Memory B cell (primary cell): Measurements from ENCODE around the gene CNTNAP2.
"Not testable (repeated sequence)": the region's sequence is repeated elsewhere in the genome, so short reads cannot be mapped to it uniquely, and the experiment has no call there.

Source experiments
- ATAC-seq: fragments of 150-1000 bp; cut with Tn5 transposase; 2 replicates; pipeline ENCODE4 v1.10.0; 2021; ENCODE audit warnings: low read depth, mild to moderate bottlenecking, moderate library complexity
- DNase-seq, 2 donors: peaks; one replicate each; pipeline ENCODE4 v3.0.0; 2022; ENCODE audit warnings: low spot score in 2 of 2
- H3K27ac Mint-ChIP-seq: one replicate; pipeline ENCODE4 v1.8.0; 2022; ENCODE audit warnings: mild to moderate bottlenecking, moderate library complexity, mixed read lengths
- H3K27me3 Mint-ChIP-seq: one replicate; pipeline ENCODE4 v1.8.0; 2022; ENCODE audit warnings: mixed read lengths
- H3K36me3 Mint-ChIP-seq: one replicate; pipeline ENCODE4 v1.8.0; 2022; ENCODE audit warnings: mild to moderate bottlenecking, mixed read lengths
- H3K4me1 Mint-ChIP-seq: one replicate; pipeline ENCODE4 v1.8.0; 2022; ENCODE audit warnings: mixed read lengths
- H3K4me3 Mint-ChIP-seq: one replicate; pipeline ENCODE4 v1.8.0; 2022; ENCODE audit warnings: mild to moderate bottlenecking, moderate library complexity, mixed read lengths
- H3K9me3 Mint-ChIP-seq: one replicate; pipeline ENCODE4 v1.8.0; 2022; ENCODE audit warnings: mixed read lengths

The CNTNAP2 gene

GRCh38 chr7:148397985-148398384 lies 2281.4 kb downstream of the CNTNAP2 start:
- peaks cover 1% of the 10 kb centered on the region for H3K27me3 Mint-ChIP-seq
- H3K4me1 Mint-ChIP-seq = peaks cover 27% of the 10 kb centered on the region
- H3K36me3 Mint-ChIP-seq = peaks cover 12% of the 10 kb centered on the region
- ATAC-seq (no peak), DNase-seq (no peak)
- no peak overlapping the region for H3K4me3 Mint-ChIP-seq
- no peaks in the 10 kb centered on the region for H3K9me3 Mint-ChIP-seq
- no peak overlapping the region for H3K27ac Mint-ChIP-seq

GRCh38 chr7:148398844-148399365 lies 2282.3 kb downstream of the CNTNAP2 start:
- H3K36me3 Mint-ChIP-seq = peaks cover 8% of the 10 kb centered on the region
- H3K27me3 Mint-ChIP-seq = peaks cover 1% of the 10 kb centered on the region
- no peak overlapping the region for H3K27ac Mint-ChIP-seq
- H3K4me3 Mint-ChIP-seq = no peak overlapping the region
- DNase-seq (no peak), ATAC-seq (no peak)
- H3K9me3 Mint-ChIP-seq = no peaks in the 10 kb centered on the region
- peaks cover 30% of the 10 kb centered on the region for H3K4me1 Mint-ChIP-seq

GRCh38 chr7:148400101-148400500 lies 2283.5 kb downstream of the CNTNAP2 start:
- Mint-ChIP-seq H3K27ac (no peak overlapping the region), H3K4me3 (peak overlapping the region; percentile 37), H3K27me3 (peaks cover 1% of the 10 kb centered on the region)

GRCh38 chr7:148402159-148402558 lies 2285.6 kb downstream of the CNTNAP2 start:
- Mint-ChIP-seq H3K4me1 (peaks cover 33% of the 10 kb centered on the region), H3K4me3 (no peak overlapping the region), H3K27me3 (no peaks in the 10 kb centered on the region), H3K9me3 (no peaks in the 10 kb centered on the region), H3K27ac (no peak overlapping the region), H3K36me3 (peaks cover 5% of the 10 kb centered on the region)
- no peak for ATAC-seq
- no peak for DNase-seq

More at GRCh38 chr7:148400101-148400500, 2283.5 kb downstream of the CNTNAP2 start:
- DNase-seq = no peak
- Mint-ChIP-seq H3K36me3 (peaks cover 13% of the 10 kb centered on the region), H3K9me3 (no peaks in the 10 kb centered on the region), H3K4me1 (peaks cover 35% of the 10 kb centered on the region)
- no peak for ATAC-seq

- DNase-seq = no peak
- Mint-ChIP-seq H3K9me3 (no peaks in the 10 kb centered on the region), H3K4me1 (peaks cover 26% of the 10 kb centered on the region), H3K36me3 (peaks cover 5% of the 10 kb centered on the region), H3K27ac (no peak overlapping the region), H3K27me3 (no peaks in the 10 kb centered on the region), H3K4me3 (no peak overlapping the region)
- no peak for ATAC-seq
These were observed 2286.9 kb downstream of the CNTNAP2 start for GRCh38 chr7:148403466-148403993.

- H3K27me3 Mint-ChIP-seq = no peaks in the 10 kb centered on the region
- peaks cover 17% of the 10 kb centered on the region for H3K36me3 Mint-ChIP-seq
- H3K9me3 Mint-ChIP-seq = no peaks in the 10 kb centered on the region
- no peak overlapping the region for H3K4me3 Mint-ChIP-seq
- no peak overlapping the region for H3K27ac Mint-ChIP-seq
- ATAC-seq (no peak), DNase-seq (no peak)
- H3K4me1 Mint-ChIP-seq = peaks cover 20% of the 10 kb centered on the region
These were observed 2291.7 kb downstream of the CNTNAP2 start for GRCh38 chr7:148408307-148408706.

- DNase-seq = no peak
- Mint-ChIP-seq H3K4me3 (no peak overlapping the region), H3K36me3 (peaks cover 22% of the 10 kb centered on the region), H3K27ac (no peak overlapping the region), H3K4me1 (peaks cover 16% of the 10 kb centered on the region), H3K27me3 (no peaks in the 10 kb centered on the region), H3K9me3 (peaks cover 1% of the 10 kb centered on the region)
- ATAC-seq = no peak
These were observed 2294.3 kb downstream of the CNTNAP2 start for GRCh38 chr7:148410905-148411304.

GRCh38 chr7:148412691-148413090 lies 2296.1 kb downstream of the CNTNAP2 start:
- H3K36me3 Mint-ChIP-seq = peaks cover 23% of the 10 kb centered on the region
- DNase-seq (no peak), ATAC-seq (no peak)
- H3K27ac Mint-ChIP-seq = no peak overlapping the region
- H3K27me3 Mint-ChIP-seq = no peaks in the 10 kb centered on the region
- peaks cover 1% of the 10 kb centered on the region for H3K9me3 Mint-ChIP-seq
- no peak overlapping the region for H3K4me3 Mint-ChIP-seq
- H3K4me1 Mint-ChIP-seq = peaks cover 12% of the 10 kb centered on the region

- H3K27me3 Mint-ChIP-seq = no peaks in the 10 kb centered on the region
- H3K4me1 Mint-ChIP-seq = peaks cover 13% of the 10 kb centered on the region
- ATAC-seq = no peak
- H3K36me3 Mint-ChIP-seq = peaks cover 34% of the 10 kb centered on the region
- peaks cover 3% of the 10 kb centered on the region for H3K9me3 Mint-ChIP-seq
- no peak for DNase-seq
- H3K4me3 Mint-ChIP-seq = no peak overlapping the region
- no peak overlapping the region for H3K27ac Mint-ChIP-seq
These were observed 2303.5 kb downstream of the CNTNAP2 start for GRCh38 chr7:148419856-148420832.

GRCh38 chr7:148422030-148422429 lies 2305.4 kb downstream of the CNTNAP2 start:
- peaks cover 3% of the 10 kb centered on the region for H3K9me3 Mint-ChIP-seq
- peaks cover 15% of the 10 kb centered on the region for H3K4me1 Mint-ChIP-seq
- no peaks in the 10 kb centered on the region for H3K27me3 Mint-ChIP-seq
- peaks cover 37% of the 10 kb centered on the region for H3K36me3 Mint-ChIP-seq
- H3K27ac Mint-ChIP-seq = no peak overlapping the region
- ATAC-seq (no peak), DNase-seq (no peak)
- no peak overlapping the region for H3K4me3 Mint-ChIP-seq

GRCh38 chr7:148426393-148426792 lies 2309.8 kb downstream of the CNTNAP2 start:
- not testable (repeated sequence) for H3K9me3 Mint-ChIP-seq, H3K27ac Mint-ChIP-seq, H3K4me3 Mint-ChIP-seq, ATAC-seq, H3K27me3 Mint-ChIP-seq, DNase-seq
- Mint-ChIP-seq H3K4me1 (peaks cover 19% of the 10 kb centered on the region), H3K36me3 (peaks cover 33% of the 10 kb centered on the region)

GRCh38 chr7:148430690-148431089 lies 2314.1 kb downstream of the CNTNAP2 start:
- not testable (repeated sequence) for H3K4me3 Mint-ChIP-seq, DNase-seq, ATAC-seq, H3K27me3 Mint-ChIP-seq, H3K9me3 Mint-ChIP-seq, H3K27ac Mint-ChIP-seq
- peaks cover 40% of the 10 kb centered on the region for H3K4me1 Mint-ChIP-seq
- H3K36me3 Mint-ChIP-seq = peaks cover 15% of the 10 kb centered on the region

- H3K27me3 Mint-ChIP-seq = no peaks in the 10 kb centered on the region
- H3K4me1 Mint-ChIP-seq = peaks cover 52% of the 10 kb centered on the region
- no peaks in the 10 kb centered on the region for H3K9me3 Mint-ChIP-seq
- ATAC-seq (no peak), DNase-seq (no peak)
- H3K4me3 Mint-ChIP-seq = peak overlapping the region; percentile 89
- peaks cover 7% of the 10 kb centered on the region for H3K36me3 Mint-ChIP-seq
- peak overlapping the region; percentile 89 for H3K27ac Mint-ChIP-seq
These were observed 2317.1 kb downstream of the CNTNAP2 start for GRCh38 chr7:148433521-148434180.
